PC-3 (cell line): ENCODE measurements around the gene KRT33A.

Experiments
- CTCF ChIP-seq: fragments of 300-600 bp; sonication (generic); conservative IDR thresholded peaks from 2 replicates; pipeline ENCODE4 v1.5.1; 2017; ENCODE audit warnings: antibody characterized with exemption, low read depth, mild to moderate bottlenecking, low read length
- EZH2 ChIP-seq: fragments of 300-600 bp; sonication (generic); IDR thresholded peaks from one replicate; pipeline ENCODE4 v1.6.1; 2017; ENCODE audit warnings: antibody characterized with exemption, mild to moderate bottlenecking, low read length; ENCODE audit not compliant: unreplicated experiment
- EZH2phosphoT487 ChIP-seq: fragments of 300-600 bp; sonication (generic); IDR thresholded peaks from 2 replicates; pipeline ENCODE4 v1.6.1; 2018; ENCODE audit warnings: mild to moderate bottlenecking, antibody characterized with exemption, low read length, borderline replicate concordance

- TF ChIP-seq CTCF (no peak), EZH2phosphoT487 (no peak), EZH2 (no peak)
Measured at GRCh38 chr17:41351177-41351576, 549 bp upstream of the KRT33A start.
